ENCODE results near the gene DUSP11.

DNA sequence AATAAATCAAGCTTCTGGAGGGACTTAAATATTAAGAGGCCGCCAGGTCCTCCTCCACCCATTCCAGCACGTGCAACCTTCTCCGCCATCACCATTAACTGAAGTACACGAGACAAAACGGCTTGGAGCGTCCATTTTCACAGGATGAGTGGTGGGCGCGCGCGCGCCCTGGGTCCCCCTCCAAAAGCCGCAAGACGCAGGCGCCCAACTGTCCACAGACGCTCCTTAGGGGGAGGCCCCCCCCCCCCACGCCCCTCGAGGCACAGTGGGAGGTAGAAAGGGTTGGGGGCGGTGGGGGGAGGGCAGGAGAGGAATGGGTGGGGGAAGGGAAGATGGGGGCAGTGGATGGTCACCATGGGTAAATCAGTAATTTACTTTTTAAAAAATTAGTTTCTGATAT, 38.4 kb upstream of the DUSP11 start:
- no peak for TF ChIP-seq CTCF (IDR thresholded peaks at IDR 0.05; ENCODE audit: insufficient read depth, low read length, poor library complexity, severe bottlenecking)
- no peak for TF ChIP-seq EZH2phosphoT487 (conservative IDR thresholded peaks at IDR 0.05; ENCODE audit: low read length)
